HG03060 (cell line): ENCODE measurements around the gene PCDH19.

Experiments used
- ATAC-seq: cut with Tn5 transposase; IDR thresholded peaks from one replicate; pipeline ENCODE4 v1.9.1; 2021; ENCODE audit warnings: low read depth, moderate number of reproducible peaks; ENCODE audit not compliant: unreplicated experiment

PCDH19 gene

GRCh38 chrX:100299559-100299958 lies 110.5 kb downstream of the PCDH19 start:
- ATAC-seq, result no peak

DNA sequence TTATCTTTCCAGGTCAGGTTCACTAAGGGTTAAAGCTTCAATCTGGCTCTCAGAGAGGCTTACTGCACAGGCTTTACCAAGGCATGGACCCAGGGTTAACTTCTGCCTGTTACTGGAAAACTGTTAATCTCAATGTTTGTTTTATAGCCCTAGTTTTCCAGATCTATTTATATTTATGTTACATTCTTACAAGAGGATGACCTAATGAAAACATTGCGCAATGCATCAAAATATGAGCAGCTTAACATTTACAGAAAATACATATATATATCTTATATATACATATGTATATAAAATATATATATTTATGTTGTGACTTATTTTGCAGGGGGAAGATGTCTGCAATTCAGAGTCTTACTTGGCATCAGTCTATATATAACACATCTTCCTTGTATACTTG lies 112.3 kb downstream of the PCDH19 start:
- ATAC-seq, result no peak

GRCh38 chrX:100296183-100296753 lies 113.8 kb downstream of the PCDH19 start:
- no peak for ATAC-seq

GRCh38 chrX:100294965-100295364 lies 115.1 kb downstream of the PCDH19 start:
- ATAC-seq, result no peak

DNA sequence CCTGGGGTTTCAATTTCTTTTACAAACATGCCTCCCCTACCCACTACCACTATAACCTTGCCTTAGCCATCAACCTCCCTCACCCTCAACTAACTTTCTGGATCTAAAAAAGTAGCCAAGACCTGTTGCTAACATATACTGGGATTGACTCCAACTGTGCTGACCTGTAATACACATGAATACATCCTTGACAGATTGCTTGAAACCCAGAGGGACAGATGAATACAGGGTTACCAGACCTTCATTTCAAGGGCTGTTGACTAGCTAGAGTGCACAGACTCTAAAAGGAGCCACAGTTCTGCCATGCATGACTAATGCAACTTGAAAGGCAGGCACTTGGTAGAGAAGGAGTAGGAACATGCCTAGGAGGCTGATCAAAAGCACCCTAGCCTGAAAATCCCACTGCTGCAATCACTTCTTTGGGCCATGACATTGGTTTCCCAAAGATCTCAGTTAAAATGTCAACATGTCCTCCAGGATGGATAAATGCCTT lies 121.0 kb downstream of the PCDH19 start:
- ATAC-seq, result no peak

GRCh38 chrX:100277231-100277630 lies 132.8 kb downstream of the PCDH19 start:
- no peak for ATAC-seq

DNA sequence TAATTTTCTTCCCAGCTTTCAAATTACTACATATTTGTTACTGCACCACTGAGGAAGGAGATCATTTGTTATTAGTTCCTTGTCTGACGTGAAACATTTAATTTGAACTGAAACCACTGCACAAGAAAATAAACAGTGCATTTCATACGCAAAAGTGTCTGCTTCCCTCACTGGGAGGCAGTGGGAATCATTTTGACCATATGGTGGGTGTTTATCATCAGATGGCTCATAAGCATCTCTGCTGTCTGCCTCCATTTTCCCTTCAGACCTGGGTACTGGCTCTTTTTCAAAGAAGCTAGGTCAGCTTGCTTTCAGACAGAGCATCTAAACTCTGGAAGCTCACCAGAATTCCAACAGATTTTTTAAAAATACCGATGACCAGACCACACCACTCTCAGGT lies 135.2 kb downstream of the PCDH19 start:
- no peak for ATAC-seq

DNA sequence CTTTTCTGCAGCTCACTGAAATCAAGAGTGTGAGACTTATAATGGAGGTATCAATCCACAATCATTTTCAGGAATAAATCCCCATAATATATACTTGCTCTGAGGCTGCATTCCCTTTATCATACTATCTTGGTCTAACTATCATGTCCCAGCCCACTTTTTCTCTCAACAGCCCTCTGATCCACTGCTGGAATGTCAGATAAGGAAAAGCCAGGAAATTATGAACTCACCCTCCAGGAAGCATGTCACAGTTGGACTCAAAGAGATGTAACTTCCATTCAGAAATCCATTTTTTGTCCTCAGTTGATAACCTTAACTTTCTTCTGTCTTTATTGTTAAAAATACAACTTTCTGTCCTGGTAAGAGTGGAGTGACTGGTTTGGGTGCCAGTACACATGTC lies 144.9 kb downstream of the PCDH19 start:
- ATAC-seq, result no peak

DNA sequence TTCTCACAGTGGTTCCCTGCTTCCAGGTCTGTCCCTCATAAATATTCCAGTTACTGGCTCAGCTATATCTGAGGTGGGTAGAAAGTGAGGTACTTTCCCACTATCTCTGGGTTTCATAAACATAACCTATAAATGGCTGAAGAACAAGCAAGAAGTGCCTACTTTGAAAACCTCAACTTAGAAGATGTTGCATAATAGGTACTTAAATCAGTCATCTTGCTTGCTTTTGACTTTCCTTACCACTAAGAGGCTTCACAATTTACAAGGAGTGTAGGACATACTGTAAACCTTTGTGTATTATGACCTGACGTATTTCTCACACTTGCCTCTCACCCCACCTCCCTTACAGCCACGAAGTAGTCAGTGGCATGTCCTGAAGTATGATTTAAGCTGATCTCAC lies 145.9 kb downstream of the PCDH19 start:
- peak; percentile 95 for ATAC-seq

DNA sequence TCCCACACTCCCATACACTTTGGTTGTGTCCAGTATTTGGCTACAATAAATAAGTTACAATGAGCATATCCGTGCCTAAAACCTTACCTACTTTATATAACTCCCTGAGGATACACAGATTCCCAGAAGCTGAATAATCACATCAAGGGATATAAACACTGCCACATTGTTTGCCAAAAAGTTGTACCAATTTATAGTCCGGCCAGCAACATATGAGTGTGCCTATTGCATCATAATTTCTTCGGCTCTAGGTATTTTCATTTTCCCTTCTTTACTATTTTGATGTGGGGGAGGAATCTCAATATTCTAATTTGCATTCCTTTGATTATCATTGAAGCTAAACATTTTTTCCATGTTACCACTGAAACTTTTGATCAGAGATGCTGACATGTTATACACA lies 146.4 kb downstream of the PCDH19 start:
- no peak for ATAC-seq

- no peak for ATAC-seq
Observed at GRCh38 chrX:100248885-100249493, 161.1 kb downstream of the PCDH19 start.

- ATAC-seq, result no peak
Observed at GRCh38 chrX:100247826-100248225, 162.2 kb downstream of the PCDH19 start.

- no peak for ATAC-seq
Observed at GRCh38 chrX:100244681-100245080, 165.4 kb downstream of the PCDH19 start.
